GM18502 (cell line): Measurements from ENCODE around the gene USP20.
A peak's percentile ranks its signal among the peaks of the same experiment; 100 is the strongest.

Experiments
- ATAC-seq: cut with Tn5 transposase; IDR thresholded peaks from one replicate; pipeline ENCODE4 v1.9.1; 2021; ENCODE audit warnings: mild to moderate bottlenecking; ENCODE audit not compliant: unreplicated experiment, poor library complexity

Gene USP20

GRCh38 chr9:129822898-129823541 lies 12.2 kb upstream of the USP20 start:
- no peak for ATAC-seq

- no peak for ATAC-seq
These were observed 11.7 kb upstream of the USP20 start for GRCh38 chr9:129823542-129823934.

- peak; percentile 91 for ATAC-seq
These were observed 11.2 kb upstream of the USP20 start, which contains the start of gene TOR1A for GRCh38 chr9:129823935-129824601. TOR1A (minus strand) TSS chr9:129824136; CDS start chr9:129824085, 51 bp downstream.

- ATAC-seq: no peak
These were observed 8.9 kb upstream of the USP20 start for GRCh38 chr9:129826344-129826743.

GRCh38 chr9:129826759-129827158 lies 8.5 kb upstream of the USP20 start:
- no peak for ATAC-seq

GRCh38 chr9:129828051-129828450 lies 7.2 kb upstream of the USP20 start:
- no peak for ATAC-seq

GRCh38 chr9:129828969-129829368 lies 6.3 kb upstream of the USP20 start:
- no peak for ATAC-seq

- no peak for ATAC-seq
These were observed 2.3 kb upstream of the USP20 start for GRCh38 chr9:129832982-129833381.

- ATAC-seq: peak; percentile 31
These were observed 650 bp upstream of the USP20 start for GRCh38 chr9:129834489-129835127.

- no peak for ATAC-seq
These were observed 584 bp downstream of the USP20 start for GRCh38 chr9:129835860-129836223.

GRCh38 chr9:129836311-129837007 lies 1.2 kb downstream of the USP20 start:
- no peak for ATAC-seq

- no peak for ATAC-seq
These were observed 3.5 kb downstream of the USP20 start for GRCh38 chr9:129838707-129839259.

GRCh38 chr9:129839324-129840023 lies 4.2 kb downstream of the USP20 start:
- ATAC-seq: no peak

- ATAC-seq: no peak
These were observed 4.8 kb downstream of the USP20 start for GRCh38 chr9:129840034-129840433.

GRCh38 chr9:129841071-129841470 lies 5.8 kb downstream of the USP20 start:
- no peak for ATAC-seq

GRCh38 chr9:129845373-129845772 lies 10.1 kb downstream of the USP20 start:
- no peak for ATAC-seq

- ATAC-seq: no peak
These were observed 13.6 kb downstream of the USP20 start for GRCh38 chr9:129848712-129849441.

GRCh38 chr9:129849901-129850300 lies 14.6 kb downstream of the USP20 start:
- no peak for ATAC-seq

- no peak for ATAC-seq
These were observed 15.7 kb downstream of the USP20 start for GRCh38 chr9:129850821-129851550.
